Liver (tissue), 9 donors: ENCODE results near the gene OPA3. TPM values are rescaled to one million over a fixed set of nuclear protein-coding genes. Genes with fewer than 3 reads are reported as not detected.

ENCODE experiments used
- DNase-seq: peaks from one replicate; pipeline ENCODE4 v3.0.0-alpha.2; 2017; ENCODE audit warnings: low spot score
- H3K27ac ChIP-seq, 2 donors: one replicate each; pipeline ENCODE4 v1.7.0; 2013; ENCODE audit warnings: inconsistent platforms in 2 of 2, low read length in 2 of 2, control low read depth in 1 of 2, low read depth in 1 of 2, mild to moderate bottlenecking in 1 of 2
- H3K27me3 ChIP-seq, 4 donors: one replicate each; pipeline versions ENCODE4 v1.6.1 to v1.7.0; 2013; ENCODE audit warnings: low read length in 3 of 4, inconsistent platforms in 1 of 4, mild to moderate bottlenecking in 1 of 4, moderate library complexity in 1 of 4; ENCODE audit not compliant: control insufficient read depth in 4 of 4, insufficient read depth in 4 of 4
- H3K36me3 ChIP-seq, 4 donors: one replicate each; pipeline versions ENCODE4 v1.6.1 to v1.7.0; 2013; ENCODE audit warnings: low read length in 3 of 4, mild to moderate bottlenecking in 3 of 4, low read depth in 1 of 4, moderate library complexity in 1 of 4; ENCODE audit not compliant: control insufficient read depth in 4 of 4, insufficient read depth in 3 of 4
- H3K4me1 ChIP-seq, 4 donors: one replicate each; pipeline versions ENCODE4 v1.6.1 to v1.7.0; 2013; ENCODE audit warnings: low read length in 3 of 4, mild to moderate bottlenecking in 3 of 4, moderate library complexity in 1 of 4; ENCODE audit not compliant: control insufficient read depth in 4 of 4, insufficient read depth in 4 of 4
- H3K4me3 ChIP-seq, 3 donors: one replicate each; pipeline versions ENCODE4 v1.6.1 to v1.7.0; 2013; ENCODE audit warnings: low read length in 3 of 3, control low read depth in 1 of 3, low read depth in 1 of 3, mild to moderate bottlenecking in 1 of 3
- H3K9ac ChIP-seq, 2 donors: one replicate each; pipeline ENCODE4 v1.7.0; 2013; ENCODE audit warnings: low read length in 2 of 2, mild to moderate bottlenecking in 2 of 2, moderate library complexity in 2 of 2, control low read depth in 1 of 2, low read depth in 1 of 2
- H3K9me3 ChIP-seq, 4 donors: one replicate each; pipeline versions ENCODE4 v1.6.1 to v1.7.0; 2013; ENCODE audit warnings: low read length in 3 of 4; ENCODE audit not compliant: control insufficient read depth in 4 of 4
- EGR1 ChIP-seq, 2 donors: IDR thresholded peaks; 2 replicates each; pipeline ENCODE4 v1.6.1; 2016 to 2018; ENCODE audit warnings: antibody characterized with exemption in 2 of 2, low read depth in 2 of 2
- FOXA1 ChIP-seq: IDR thresholded peaks from 2 replicates; pipeline ENCODE4 v1.6.1; 2016; ENCODE audit warnings: antibody characterized with exemption
- FOXA2 ChIP-seq: IDR thresholded peaks from 2 replicates; pipeline ENCODE4 v1.6.1; 2016; ENCODE audit warnings: antibody characterized with exemption
- GABPA ChIP-seq, 2 donors: IDR thresholded peaks in 1 of 2; conservative IDR thresholded peaks in 1 of 2; 2 replicates each; pipeline ENCODE4 v1.6.1; 2016; ENCODE audit warnings: antibody characterized with exemption in 2 of 2, mild to moderate bottlenecking in 1 of 2, moderate library complexity in 1 of 2
- HNF4A ChIP-seq, 2 donors: conservative IDR thresholded peaks; 2 replicates each; pipeline ENCODE4 v1.6.1; 2016; ENCODE audit warnings: antibody characterized with exemption in 2 of 2, mild to moderate bottlenecking in 2 of 2
- HNF4G ChIP-seq: IDR thresholded peaks from 2 replicates; pipeline ENCODE4 v1.6.1; 2016; ENCODE audit warnings: antibody characterized with exemption
- JUND ChIP-seq, 2 donors: IDR thresholded peaks; 2 replicates each; pipeline ENCODE4 v1.6.1; 2016; ENCODE audit warnings: antibody characterized with exemption in 2 of 2
- MAX ChIP-seq: IDR thresholded peaks from 2 replicates; pipeline ENCODE4 v1.6.1; 2016; ENCODE audit warnings: antibody characterized with exemption
- NR2F2 ChIP-seq: IDR thresholded peaks from 2 replicates; pipeline ENCODE4 v1.6.1; 2016; ENCODE audit warnings: antibody characterized with exemption
- RAD21 ChIP-seq, 2 donors: IDR thresholded peaks; 2 replicates each; pipeline ENCODE4 v1.6.1; 2016; ENCODE audit warnings: antibody characterized with exemption in 2 of 2, mild to moderate bottlenecking in 2 of 2
- RXRA ChIP-seq, 2 donors: IDR thresholded peaks; 2 replicates each; pipeline ENCODE4 v1.6.1; 2017 to 2018; ENCODE audit warnings: antibody characterized with exemption in 2 of 2, mild to moderate bottlenecking in 1 of 2
- SP1 ChIP-seq: IDR thresholded peaks from 2 replicates; pipeline ENCODE4 v1.6.1; 2018; ENCODE audit warnings: antibody characterized with exemption, mild to moderate bottlenecking
- TAF1 ChIP-seq: conservative IDR thresholded peaks from 2 replicates; pipeline ENCODE4 v1.6.1; 2016; ENCODE audit warnings: antibody characterized with exemption, mild to moderate bottlenecking
- YY1 ChIP-seq: IDR thresholded peaks from 2 replicates; pipeline ENCODE4 v1.6.1; 2016; ENCODE audit warnings: antibody characterized with exemption, mild to moderate bottlenecking
- WGBS: extraction: QIAGEN DNeasy Blood & Tissue Kit; methylation state at CpG from one replicate; pipeline ENCODE4 v1.1.7; 2013; 5-methylcytosine and 5-hydroxymethylcytosine counted together
- polyA plus RNA-seq, 2 donors: library from polyadenylated mRNA; stranded (reverse) in 1 of 2; unstranded in 1 of 2; fragments of 200-250 nt in 1 of 2; fragments of >200 nt in 1 of 2; fragmentation: Nextera tagmentation in 1 of 2; extraction: Ambion mirVana in 1 of 2; gene quantifications; one replicate each; pipeline versions ENCODE4 v1.2.1 to v1.2.3, GENCODE V29; 2013 to 2015
- total RNA-seq, 2 donors: library from RNA; depleted of rRNA; stranded (reverse); fragments of >200 nt; gene quantifications; one replicate each; pipeline ENCODE4 v1.2.3, GENCODE V29; 2014
- TF ChIP-seq, protein P1 (sequence below): fragments of 150-350 bp; IDR thresholded peaks from 2 replicates; pipeline ENCODE4 v1.5.1; 2017; ENCODE audit warnings: improper control_type of control experiment, low read depth, low read length; ENCODE audit not compliant: missing input control
- TF ChIP-seq, protein P2 (sequence below): IDR thresholded peaks from 2 replicates; pipeline ENCODE4 v1.6.1; 2016; ENCODE audit warnings: antibody characterized with exemption, mild to moderate bottlenecking
- TF ChIP-seq, protein P3 (sequence below): IDR thresholded peaks from 2 replicates; pipeline ENCODE4 v1.6.1; 2016; ENCODE audit warnings: antibody characterized with exemption
- TF ChIP-seq, protein P4 (sequence below): IDR thresholded peaks from 2 replicates; pipeline ENCODE4 v1.6.1; 2016; ENCODE audit warnings: antibody characterized with exemption
- donor health status: healthy.
- donor health status: healthy.
- donor health status: healthy.
- donor health status: healthy.
- donor health status: healthy.

OPA3 gene
- total and polyA plus RNA-seq, 4 donors: 3.8 to 9.4 (median 6.2) TPM

GRCh38 chr19:45501730-45502014, 82.9 kb downstream of the OPA3 start (continued):
- TF ChIP-seq, protein P1, sequence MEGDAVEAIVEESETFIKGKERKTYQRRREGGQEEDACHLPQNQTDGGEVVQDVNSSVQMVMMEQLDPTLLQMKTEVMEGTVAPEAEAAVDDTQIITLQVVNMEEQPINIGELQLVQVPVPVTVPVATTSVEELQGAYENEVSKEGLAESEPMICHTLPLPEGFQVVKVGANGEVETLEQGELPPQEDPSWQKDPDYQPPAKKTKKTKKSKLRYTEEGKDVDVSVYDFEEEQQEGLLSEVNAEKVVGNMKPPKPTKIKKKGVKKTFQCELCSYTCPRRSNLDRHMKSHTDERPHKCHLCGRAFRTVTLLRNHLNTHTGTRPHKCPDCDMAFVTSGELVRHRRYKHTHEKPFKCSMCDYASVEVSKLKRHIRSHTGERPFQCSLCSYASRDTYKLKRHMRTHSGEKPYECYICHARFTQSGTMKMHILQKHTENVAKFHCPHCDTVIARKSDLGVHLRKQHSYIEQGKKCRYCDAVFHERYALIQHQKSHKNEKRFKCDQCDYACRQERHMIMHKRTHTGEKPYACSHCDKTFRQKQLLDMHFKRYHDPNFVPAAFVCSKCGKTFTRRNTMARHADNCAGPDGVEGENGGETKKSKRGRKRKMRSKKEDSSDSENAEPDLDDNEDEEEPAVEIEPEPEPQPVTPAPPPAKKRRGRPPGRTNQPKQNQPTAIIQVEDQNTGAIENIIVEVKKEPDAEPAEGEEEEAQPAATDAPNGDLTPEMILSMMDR: no peak
- no peak for TF ChIP-seq GABPA (IDR thresholded peaks at IDR 0.05 in 1 of 2, conservative IDR thresholded peaks at IDR 0.05 in 1 of 2)
- TF ChIP-seq NR2F2: no peak

- Histone ChIP-seq H3K36me3 (no peaks in the 10 kb centered on the region), H3K27me3 (no peaks in the 10 kb centered on the region), H3K4me1 (peaks cover 19 to 25% (median 20%) of the 10 kb centered on the region in 4 donors), H3K4me3 (no peak overlapping the region), H3K9ac (no peak overlapping the region), H3K27ac (no peak overlapping the region), H3K9me3 (no peaks in the 10 kb centered on the region)
- WGBS: 93% methylated on average over 8 of the region's 8 CpGs
- TF ChIP-seq EGR1 (IDR thresholded peaks at IDR 0.05; ENCODE audit: low read depth in 2 of 2) (no peak), NR2F2 (no peak), JUND (IDR thresholded peaks at IDR 0.05) (no peak), MAX (no peak), HNF4G (no peak), TAF1 (no peak), RAD21 (IDR thresholded peaks at IDR 0.05) (no peak), FOXA2 (no peak), RXRA (IDR thresholded peaks at IDR 0.05) (no peak), SP1 (no peak), HNF4A (conservative IDR thresholded peaks at IDR 0.05) (no peak), FOXA1 (no peak), GABPA (IDR thresholded peaks at IDR 0.05 in 1 of 2, conservative IDR thresholded peaks at IDR 0.05 in 1 of 2) (no peak), YY1 (no peak)
- TF ChIP-seq, protein P2, sequence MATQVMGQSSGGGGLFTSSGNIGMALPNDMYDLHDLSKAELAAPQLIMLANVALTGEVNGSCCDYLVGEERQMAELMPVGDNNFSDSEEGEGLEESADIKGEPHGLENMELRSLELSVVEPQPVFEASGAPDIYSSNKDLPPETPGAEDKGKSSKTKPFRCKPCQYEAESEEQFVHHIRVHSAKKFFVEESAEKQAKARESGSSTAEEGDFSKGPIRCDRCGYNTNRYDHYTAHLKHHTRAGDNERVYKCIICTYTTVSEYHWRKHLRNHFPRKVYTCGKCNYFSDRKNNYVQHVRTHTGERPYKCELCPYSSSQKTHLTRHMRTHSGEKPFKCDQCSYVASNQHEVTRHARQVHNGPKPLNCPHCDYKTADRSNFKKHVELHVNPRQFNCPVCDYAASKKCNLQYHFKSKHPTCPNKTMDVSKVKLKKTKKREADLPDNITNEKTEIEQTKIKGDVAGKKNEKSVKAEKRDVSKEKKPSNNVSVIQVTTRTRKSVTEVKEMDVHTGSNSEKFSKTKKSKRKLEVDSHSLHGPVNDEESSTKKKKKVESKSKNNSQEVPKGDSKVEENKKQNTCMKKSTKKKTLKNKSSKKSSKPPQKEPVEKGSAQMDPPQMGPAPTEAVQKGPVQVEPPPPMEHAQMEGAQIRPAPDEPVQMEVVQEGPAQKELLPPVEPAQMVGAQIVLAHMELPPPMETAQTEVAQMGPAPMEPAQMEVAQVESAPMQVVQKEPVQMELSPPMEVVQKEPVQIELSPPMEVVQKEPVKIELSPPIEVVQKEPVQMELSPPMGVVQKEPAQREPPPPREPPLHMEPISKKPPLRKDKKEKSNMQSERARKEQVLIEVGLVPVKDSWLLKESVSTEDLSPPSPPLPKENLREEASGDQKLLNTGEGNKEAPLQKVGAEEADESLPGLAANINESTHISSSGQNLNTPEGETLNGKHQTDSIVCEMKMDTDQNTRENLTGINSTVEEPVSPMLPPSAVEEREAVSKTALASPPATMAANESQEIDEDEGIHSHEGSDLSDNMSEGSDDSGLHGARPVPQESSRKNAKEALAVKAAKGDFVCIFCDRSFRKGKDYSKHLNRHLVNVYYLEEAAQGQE: no peak
- TF ChIP-seq, protein P3, sequence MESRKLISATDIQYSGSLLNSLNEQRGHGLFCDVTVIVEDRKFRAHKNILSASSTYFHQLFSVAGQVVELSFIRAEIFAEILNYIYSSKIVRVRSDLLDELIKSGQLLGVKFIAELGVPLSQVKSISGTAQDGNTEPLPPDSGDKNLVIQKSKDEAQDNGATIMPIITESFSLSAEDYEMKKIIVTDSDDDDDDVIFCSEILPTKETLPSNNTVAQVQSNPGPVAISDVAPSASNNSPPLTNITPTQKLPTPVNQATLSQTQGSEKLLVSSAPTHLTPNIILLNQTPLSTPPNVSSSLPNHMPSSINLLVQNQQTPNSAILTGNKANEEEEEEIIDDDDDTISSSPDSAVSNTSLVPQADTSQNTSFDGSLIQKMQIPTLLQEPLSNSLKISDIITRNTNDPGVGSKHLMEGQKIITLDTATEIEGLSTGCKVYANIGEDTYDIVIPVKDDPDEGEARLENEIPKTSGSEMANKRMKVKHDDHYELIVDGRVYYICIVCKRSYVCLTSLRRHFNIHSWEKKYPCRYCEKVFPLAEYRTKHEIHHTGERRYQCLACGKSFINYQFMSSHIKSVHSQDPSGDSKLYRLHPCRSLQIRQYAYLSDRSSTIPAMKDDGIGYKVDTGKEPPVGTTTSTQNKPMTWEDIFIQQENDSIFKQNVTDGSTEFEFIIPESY: no peak
- TF ChIP-seq, protein P4, sequence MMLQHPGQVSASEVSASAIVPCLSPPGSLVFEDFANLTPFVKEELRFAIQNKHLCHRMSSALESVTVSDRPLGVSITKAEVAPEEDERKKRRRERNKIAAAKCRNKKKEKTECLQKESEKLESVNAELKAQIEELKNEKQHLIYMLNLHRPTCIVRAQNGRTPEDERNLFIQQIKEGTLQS: no peak
- TF ChIP-seq, protein P1: no peak
- no peak for DNase-seq
Measured at GRCh38 chr19:45500918-45501729, 83.5 kb downstream of the OPA3 start.
